HUES64 (cell line): ENCODE results near the gene PPP2R2B.

Experiments used
- H3K27ac ChIP-seq: 2 replicates; pipeline ENCODE4 v1.7.0; 2013; ENCODE audit warnings: low read depth, low read length, inconsistent platforms
- H3K27me3 ChIP-seq: 2 replicates; pipeline ENCODE4 v1.6.1; 2013; ENCODE audit warnings: mild to moderate bottlenecking, low read length; ENCODE audit not compliant: insufficient read depth
- H3K36me3 ChIP-seq: 2 replicates; pipeline ENCODE4 v1.6.1; 2013; ENCODE audit warnings: mild to moderate bottlenecking, low read length; ENCODE audit not compliant: insufficient read depth
- H3K4me1 ChIP-seq: 2 replicates; pipeline ENCODE4 v1.6.1; 2013; ENCODE audit warnings: mild to moderate bottlenecking, low read length, moderate library complexity; ENCODE audit not compliant: insufficient read depth
- H3K4me3 ChIP-seq: 2 replicates; pipeline ENCODE4 v1.5.1; 2013; ENCODE audit warnings: mild to moderate bottlenecking, low read length, moderate library complexity
- H3K9ac ChIP-seq: 2 replicates; pipeline ENCODE4 v1.6.1; 2013; ENCODE audit warnings: mild to moderate bottlenecking, low read depth, low read length
- H3K9me3 ChIP-seq: 2 replicates; pipeline ENCODE4 v1.6.1; 2013; ENCODE audit warnings: low read depth, low read length; ENCODE audit not compliant: insufficient read depth
- WGBS: fragments of 150-250, 120-280 bp; methylation state at CpG from one replicate; pipeline ENCODE4 v1.1.7; 2013; ENCODE audit warnings: missing lambda C conversion rate; 5-methylcytosine and 5-hydroxymethylcytosine counted together

PPP2R2B gene

GRCh38 chr5:146541958-146542849, 336.4 kb downstream of the PPP2R2B start:
- Histone ChIP-seq H3K4me1 (no peaks in the 10 kb centered on the region), H3K27me3 (no peaks in the 10 kb centered on the region), H3K27ac (no peak overlapping the region), H3K9me3 (no peaks in the 10 kb centered on the region), H3K4me3 (no peak overlapping the region), H3K36me3 (no peaks in the 10 kb centered on the region), H3K9ac (no peak overlapping the region)
- WGBS: 42% methylated on average over 15 of the region's 16 CpGs

DNA sequence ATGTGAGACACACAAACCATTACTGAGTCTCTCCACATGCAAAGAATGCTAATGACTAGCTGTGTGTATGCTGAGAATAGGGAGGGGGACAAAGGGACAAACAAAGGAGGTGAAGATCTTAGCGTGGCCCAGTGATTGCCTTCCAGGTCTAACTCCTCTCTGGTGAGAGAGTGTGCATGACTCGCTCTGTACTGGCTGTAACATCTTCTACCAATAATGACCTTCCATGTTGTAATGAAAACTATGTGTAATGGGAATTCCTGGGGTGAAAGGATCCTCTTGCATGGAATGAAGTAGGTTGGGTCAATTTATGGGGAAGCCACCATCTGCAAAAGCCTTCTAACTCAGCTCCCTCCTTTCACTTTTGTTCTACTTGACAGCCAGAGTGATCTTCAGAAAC, 338.1 kb downstream of the PPP2R2B start:
- 68% methylated on average over 2 of the region's 2 CpGs for WGBS
- no peaks in the 10 kb centered on the region for H3K4me1 ChIP-seq
- H3K36me3 ChIP-seq: no peaks in the 10 kb centered on the region
- H3K27ac ChIP-seq: no peak overlapping the region
- H3K4me3 ChIP-seq: no peak overlapping the region
- H3K9me3 ChIP-seq: no peaks in the 10 kb centered on the region
- H3K9ac ChIP-seq: no peak overlapping the region
- no peaks in the 10 kb centered on the region for H3K27me3 ChIP-seq

DNA sequence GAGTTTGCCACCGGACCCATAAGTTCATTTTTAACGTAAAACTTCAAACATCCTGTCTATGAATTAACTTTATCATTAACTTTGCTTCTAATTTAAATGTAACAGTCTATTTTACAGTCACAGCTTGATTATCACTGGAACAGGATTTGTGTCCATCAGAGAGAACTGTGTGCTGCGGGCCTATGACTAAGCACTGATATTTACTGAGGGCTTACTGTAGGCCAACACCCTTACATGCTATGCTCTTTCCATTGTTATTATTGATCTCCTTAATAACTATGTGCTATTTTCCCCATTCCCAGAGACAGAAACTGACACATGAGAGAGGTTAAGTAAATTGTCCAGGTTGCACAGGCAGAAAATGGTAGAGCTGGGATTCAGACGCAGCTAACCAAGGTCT, 338.6 kb downstream of the PPP2R2B start:
- Histone ChIP-seq H3K27me3 (no peaks in the 10 kb centered on the region), H3K9me3 (no peaks in the 10 kb centered on the region), H3K4me3 (no peak overlapping the region), H3K36me3 (no peaks in the 10 kb centered on the region), H3K4me1 (no peaks in the 10 kb centered on the region), H3K27ac (no peak overlapping the region), H3K9ac (no peak overlapping the region)
- 97% methylated on average over 4 of the region's 4 CpGs for WGBS

- Histone ChIP-seq H3K27me3 (no peaks in the 10 kb centered on the region), H3K9me3 (no peaks in the 10 kb centered on the region), H3K9ac (no peak overlapping the region), H3K4me1 (peaks cover 10% of the 10 kb centered on the region), H3K27ac (no peak overlapping the region), H3K36me3 (no peaks in the 10 kb centered on the region), H3K4me3 (no peak overlapping the region)
- 68% methylated on average over 3 of the region's 3 CpGs for WGBS
These were observed 340.1 kb downstream of the PPP2R2B start for GRCh38 chr5:146538432-146538831.

- Histone ChIP-seq H3K4me3 (no peak overlapping the region), H3K9ac (no peak overlapping the region), H3K36me3 (no peaks in the 10 kb centered on the region), H3K9me3 (no peaks in the 10 kb centered on the region), H3K27ac (no peak overlapping the region), H3K27me3 (no peaks in the 10 kb centered on the region), H3K4me1 (peaks cover 11% of the 10 kb centered on the region)
- no CpG with 5 or more reads among the region's 1 CpG for WGBS
These were observed 344.7 kb downstream of the PPP2R2B start for GRCh38 chr5:146533882-146534281.

DNA sequence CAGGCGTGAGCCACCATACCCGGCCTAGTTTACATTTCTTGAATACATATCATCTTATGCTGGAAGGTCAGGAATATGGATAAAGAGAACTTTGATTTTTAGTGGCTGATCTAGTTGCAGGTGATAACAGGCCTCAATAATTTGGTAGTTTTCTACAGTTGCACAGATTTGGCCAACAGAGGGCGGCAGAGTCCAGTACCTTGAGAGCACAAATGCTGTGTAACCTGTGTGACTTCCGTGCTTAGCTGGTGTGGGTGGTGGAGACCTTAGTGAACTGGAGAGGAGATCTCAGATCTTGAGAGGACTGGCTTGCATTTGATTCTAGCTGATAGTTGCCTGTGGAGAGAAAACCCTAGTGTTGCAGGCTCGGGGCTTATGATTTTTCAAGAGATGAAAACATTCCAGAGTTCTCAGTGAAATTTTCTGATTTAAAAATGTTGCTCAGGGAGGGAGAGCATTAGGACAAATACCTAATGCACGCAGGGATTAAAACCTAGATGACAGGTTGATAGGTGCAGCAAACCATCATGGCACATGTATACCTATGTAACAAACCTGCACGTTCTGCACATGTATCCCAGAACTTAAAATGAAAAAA, 345.2 kb downstream of the PPP2R2B start:
- 33% methylated on average over 5 of the region's 7 CpGs for WGBS

More for the DNA sequence above, 345.2 kb downstream of the PPP2R2B start:
- no peaks in the 10 kb centered on the region for H3K9me3 ChIP-seq
- H3K27me3 ChIP-seq: no peaks in the 10 kb centered on the region
- H3K36me3 ChIP-seq: no peaks in the 10 kb centered on the region
- no peak overlapping the region for H3K4me3 ChIP-seq
- no peak overlapping the region for H3K27ac ChIP-seq
- no peak overlapping the region for H3K9ac ChIP-seq
- peaks cover 11% of the 10 kb centered on the region for H3K4me1 ChIP-seq
